H1 (cell line): ENCODE data around the gene APP. TPM values are rescaled to one million over a fixed set of nuclear protein-coding genes. Genes with fewer than 3 reads are reported as not detected.

Experiments used
- NRF1 ChIP-seq: IDR thresholded peaks from 2 replicates; pipeline ENCODE4 v1.6.1; 2011; ENCODE audit warnings: mild to moderate bottlenecking, low read depth, low read length, improper control_type of control experiment
- RFX5 ChIP-seq: IDR thresholded peaks from 2 replicates; pipeline ENCODE4 v1.6.1; 2011; ENCODE audit warnings: low read depth, low read length, improper control_type of control experiment, borderline replicate concordance
- SP1 ChIP-seq: IDR thresholded peaks from 2 replicates; pipeline ENCODE4 v1.6.1; 2011; ENCODE audit warnings: low read depth, low read length
- TAF1 ChIP-seq: IDR thresholded peaks from 2 replicates; pipeline ENCODE4 v1.6.1; 2011; ENCODE audit warnings: mild to moderate bottlenecking, low read depth, low read length
- TCF12 ChIP-seq: IDR thresholded peaks from 2 replicates; pipeline ENCODE4 v1.6.1; 2011; ENCODE audit warnings: low read depth, mild to moderate bottlenecking, low read length
- polyA plus RNA-seq, 7 experiments: library from polyadenylated mRNA; depleted of rRNA in 3 of 7; stranded (reverse) in 5 of 7; unstranded in 2 of 7; fragments of >200 nt in 5 of 7; fragments of 200-250 nt in 2 of 7; gene quantifications; 1 replicate in 5 of 7; 2 replicates in 1 of 7; 4 replicates in 1 of 7; pipeline versions ENCODE4 v1.2.1 to v1.2.3, GENCODE V29; 2011 to 2013; ENCODE audit warnings: missing spikeins in 2 of 7, mixed read lengths in 2 of 7
- total RNA-seq: library from RNA; stranded (reverse); fragmentation: NEBNext Ultra II Directional; extraction: Animal tissue kit (Norgen Biotek cat#: 25700); gene quantifications from 2 replicates; pipeline ENCODE4 v1.2.1, GENCODE V29; 2021
- TF ChIP-seq, protein P1 (sequence below): fragments of 300-600 bp; sonication (generic); IDR thresholded peaks from 2 replicates; pipeline ENCODE4 v1.7.1; 2012; ENCODE audit warnings: low read length, moderate library complexity, mild to moderate bottlenecking, inconsistent platforms; ENCODE audit not compliant: insufficient replicate concordance
- TF ChIP-seq, protein P2 (sequence below): IDR thresholded peaks from 2 replicates; pipeline ENCODE4 v1.6.1; 2011; ENCODE audit warnings: low read depth, mild to moderate bottlenecking, low read length; ENCODE audit not compliant: insufficient read depth
- TF ChIP-seq, protein P3 (sequence below), 3 experiments: IDR thresholded peaks; 1 replicate in 2 of 3; 2 replicates in 1 of 3; pipeline versions ENCODE4 v1.5.1 to v1.6.1; 2011; ENCODE audit warnings: low read length in 3 of 3, mild to moderate bottlenecking in 3 of 3, inconsistent platforms in 2 of 3, low read depth in 1 of 3, moderate library complexity in 1 of 3; ENCODE audit not compliant: insufficient read depth in 1 of 3; ENCODE audit errors: control extremely low read depth in 1 of 3

Gene APP
- total and polyA plus RNA-seq, 2 of the 8 experiments (the other 6 are each of a cell fraction or from before 2014, with no cell fraction given), result 375 to 551 TPM

DNA sequence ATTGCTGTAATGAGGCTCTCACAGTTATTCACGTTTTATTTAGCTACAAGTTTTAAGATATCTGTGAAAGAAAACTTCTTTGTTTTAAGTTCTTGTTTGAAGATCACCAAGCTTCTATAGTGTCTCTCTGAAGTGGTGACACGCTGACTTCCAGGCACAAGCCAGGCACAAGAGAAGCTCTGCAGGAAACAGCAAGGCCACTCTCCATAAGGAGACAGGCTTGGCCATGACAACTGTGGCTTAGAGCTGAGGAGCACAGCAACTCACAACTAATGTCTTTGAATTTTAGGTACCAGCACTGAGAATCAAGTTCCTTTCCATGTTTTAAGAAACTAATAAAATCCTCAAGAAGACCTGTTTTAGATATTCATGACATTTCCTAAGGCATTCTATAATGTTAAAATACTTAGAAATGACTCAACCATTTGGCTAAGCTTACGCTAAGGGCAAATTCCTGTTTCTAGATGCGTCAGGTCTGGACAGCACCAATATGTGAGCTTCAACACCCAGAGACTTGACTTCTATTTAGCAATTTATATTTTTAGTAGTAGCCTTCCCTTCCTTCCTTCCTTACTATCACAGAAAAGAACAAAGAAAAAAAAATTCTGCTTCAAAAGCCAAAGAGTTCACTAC lies 40.2 kb downstream of the APP start (continued):
- TF ChIP-seq, protein P1, sequence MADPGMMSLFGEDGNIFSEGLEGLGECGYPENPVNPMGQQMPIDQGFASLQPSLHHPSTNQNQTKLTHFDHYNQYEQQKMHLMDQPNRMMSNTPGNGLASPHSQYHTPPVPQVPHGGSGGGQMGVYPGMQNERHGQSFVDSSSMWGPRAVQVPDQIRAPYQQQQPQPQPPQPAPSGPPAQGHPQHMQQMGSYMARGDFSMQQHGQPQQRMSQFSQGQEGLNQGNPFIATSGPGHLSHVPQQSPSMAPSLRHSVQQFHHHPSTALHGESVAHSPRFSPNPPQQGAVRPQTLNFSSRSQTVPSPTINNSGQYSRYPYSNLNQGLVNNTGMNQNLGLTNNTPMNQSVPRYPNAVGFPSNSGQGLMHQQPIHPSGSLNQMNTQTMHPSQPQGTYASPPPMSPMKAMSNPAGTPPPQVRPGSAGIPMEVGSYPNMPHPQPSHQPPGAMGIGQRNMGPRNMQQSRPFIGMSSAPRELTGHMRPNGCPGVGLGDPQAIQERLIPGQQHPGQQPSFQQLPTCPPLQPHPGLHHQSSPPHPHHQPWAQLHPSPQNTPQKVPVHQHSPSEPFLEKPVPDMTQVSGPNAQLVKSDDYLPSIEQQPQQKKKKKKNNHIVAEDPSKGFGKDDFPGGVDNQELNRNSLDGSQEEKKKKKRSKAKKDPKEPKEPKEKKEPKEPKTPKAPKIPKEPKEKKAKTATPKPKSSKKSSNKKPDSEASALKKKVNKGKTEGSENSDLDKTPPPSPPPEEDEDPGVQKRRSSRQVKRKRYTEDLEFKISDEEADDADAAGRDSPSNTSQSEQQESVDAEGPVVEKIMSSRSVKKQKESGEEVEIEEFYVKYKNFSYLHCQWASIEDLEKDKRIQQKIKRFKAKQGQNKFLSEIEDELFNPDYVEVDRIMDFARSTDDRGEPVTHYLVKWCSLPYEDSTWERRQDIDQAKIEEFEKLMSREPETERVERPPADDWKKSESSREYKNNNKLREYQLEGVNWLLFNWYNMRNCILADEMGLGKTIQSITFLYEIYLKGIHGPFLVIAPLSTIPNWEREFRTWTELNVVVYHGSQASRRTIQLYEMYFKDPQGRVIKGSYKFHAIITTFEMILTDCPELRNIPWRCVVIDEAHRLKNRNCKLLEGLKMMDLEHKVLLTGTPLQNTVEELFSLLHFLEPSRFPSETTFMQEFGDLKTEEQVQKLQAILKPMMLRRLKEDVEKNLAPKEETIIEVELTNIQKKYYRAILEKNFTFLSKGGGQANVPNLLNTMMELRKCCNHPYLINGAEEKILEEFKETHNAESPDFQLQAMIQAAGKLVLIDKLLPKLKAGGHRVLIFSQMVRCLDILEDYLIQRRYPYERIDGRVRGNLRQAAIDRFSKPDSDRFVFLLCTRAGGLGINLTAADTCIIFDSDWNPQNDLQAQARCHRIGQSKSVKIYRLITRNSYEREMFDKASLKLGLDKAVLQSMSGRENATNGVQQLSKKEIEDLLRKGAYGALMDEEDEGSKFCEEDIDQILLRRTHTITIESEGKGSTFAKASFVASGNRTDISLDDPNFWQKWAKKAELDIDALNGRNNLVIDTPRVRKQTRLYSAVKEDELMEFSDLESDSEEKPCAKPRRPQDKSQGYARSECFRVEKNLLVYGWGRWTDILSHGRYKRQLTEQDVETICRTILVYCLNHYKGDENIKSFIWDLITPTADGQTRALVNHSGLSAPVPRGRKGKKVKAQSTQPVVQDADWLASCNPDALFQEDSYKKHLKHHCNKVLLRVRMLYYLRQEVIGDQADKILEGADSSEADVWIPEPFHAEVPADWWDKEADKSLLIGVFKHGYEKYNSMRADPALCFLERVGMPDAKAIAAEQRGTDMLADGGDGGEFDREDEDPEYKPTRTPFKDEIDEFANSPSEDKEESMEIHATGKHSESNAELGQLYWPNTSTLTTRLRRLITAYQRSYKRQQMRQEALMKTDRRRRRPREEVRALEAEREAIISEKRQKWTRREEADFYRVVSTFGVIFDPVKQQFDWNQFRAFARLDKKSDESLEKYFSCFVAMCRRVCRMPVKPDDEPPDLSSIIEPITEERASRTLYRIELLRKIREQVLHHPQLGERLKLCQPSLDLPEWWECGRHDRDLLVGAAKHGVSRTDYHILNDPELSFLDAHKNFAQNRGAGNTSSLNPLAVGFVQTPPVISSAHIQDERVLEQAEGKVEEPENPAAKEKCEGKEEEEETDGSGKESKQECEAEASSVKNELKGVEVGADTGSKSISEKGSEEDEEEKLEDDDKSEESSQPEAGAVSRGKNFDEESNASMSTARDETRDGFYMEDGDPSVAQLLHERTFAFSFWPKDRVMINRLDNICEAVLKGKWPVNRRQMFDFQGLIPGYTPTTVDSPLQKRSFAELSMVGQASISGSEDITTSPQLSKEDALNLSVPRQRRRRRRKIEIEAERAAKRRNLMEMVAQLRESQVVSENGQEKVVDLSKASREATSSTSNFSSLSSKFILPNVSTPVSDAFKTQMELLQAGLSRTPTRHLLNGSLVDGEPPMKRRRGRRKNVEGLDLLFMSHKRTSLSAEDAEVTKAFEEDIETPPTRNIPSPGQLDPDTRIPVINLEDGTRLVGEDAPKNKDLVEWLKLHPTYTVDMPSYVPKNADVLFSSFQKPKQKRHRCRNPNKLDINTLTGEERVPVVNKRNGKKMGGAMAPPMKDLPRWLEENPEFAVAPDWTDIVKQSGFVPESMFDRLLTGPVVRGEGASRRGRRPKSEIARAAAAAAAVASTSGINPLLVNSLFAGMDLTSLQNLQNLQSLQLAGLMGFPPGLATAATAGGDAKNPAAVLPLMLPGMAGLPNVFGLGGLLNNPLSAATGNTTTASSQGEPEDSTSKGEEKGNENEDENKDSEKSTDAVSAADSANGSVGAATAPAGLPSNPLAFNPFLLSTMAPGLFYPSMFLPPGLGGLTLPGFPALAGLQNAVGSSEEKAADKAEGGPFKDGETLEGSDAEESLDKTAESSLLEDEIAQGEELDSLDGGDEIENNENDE, result no peak
- TF ChIP-seq TCF12 (no peak), TAF1 (no peak), RFX5 (no peak), SP1 (no peak), NRF1 (no peak)
- TF ChIP-seq, protein P2, sequence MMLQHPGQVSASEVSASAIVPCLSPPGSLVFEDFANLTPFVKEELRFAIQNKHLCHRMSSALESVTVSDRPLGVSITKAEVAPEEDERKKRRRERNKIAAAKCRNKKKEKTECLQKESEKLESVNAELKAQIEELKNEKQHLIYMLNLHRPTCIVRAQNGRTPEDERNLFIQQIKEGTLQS, result no peak
- TF ChIP-seq, protein P3, sequence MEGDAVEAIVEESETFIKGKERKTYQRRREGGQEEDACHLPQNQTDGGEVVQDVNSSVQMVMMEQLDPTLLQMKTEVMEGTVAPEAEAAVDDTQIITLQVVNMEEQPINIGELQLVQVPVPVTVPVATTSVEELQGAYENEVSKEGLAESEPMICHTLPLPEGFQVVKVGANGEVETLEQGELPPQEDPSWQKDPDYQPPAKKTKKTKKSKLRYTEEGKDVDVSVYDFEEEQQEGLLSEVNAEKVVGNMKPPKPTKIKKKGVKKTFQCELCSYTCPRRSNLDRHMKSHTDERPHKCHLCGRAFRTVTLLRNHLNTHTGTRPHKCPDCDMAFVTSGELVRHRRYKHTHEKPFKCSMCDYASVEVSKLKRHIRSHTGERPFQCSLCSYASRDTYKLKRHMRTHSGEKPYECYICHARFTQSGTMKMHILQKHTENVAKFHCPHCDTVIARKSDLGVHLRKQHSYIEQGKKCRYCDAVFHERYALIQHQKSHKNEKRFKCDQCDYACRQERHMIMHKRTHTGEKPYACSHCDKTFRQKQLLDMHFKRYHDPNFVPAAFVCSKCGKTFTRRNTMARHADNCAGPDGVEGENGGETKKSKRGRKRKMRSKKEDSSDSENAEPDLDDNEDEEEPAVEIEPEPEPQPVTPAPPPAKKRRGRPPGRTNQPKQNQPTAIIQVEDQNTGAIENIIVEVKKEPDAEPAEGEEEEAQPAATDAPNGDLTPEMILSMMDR (IDR thresholded peaks at IDR 0.05; ENCODE audit: control extremely low read depth in 1 of 3, insufficient read depth in 1 of 3, low read depth in 1 of 3, low read length in 3 of 3), result no peak
